Astrocyte of the hippocampus (primary cell): ENCODE data around the gene CHD6.

ENCODE experiments used
- DNase-seq: peaks from one replicate; pipeline ENCODE4 v3.0.0; 2011; ENCODE audit warnings: low read depth, low spot score

Gene CHD6

DNA sequence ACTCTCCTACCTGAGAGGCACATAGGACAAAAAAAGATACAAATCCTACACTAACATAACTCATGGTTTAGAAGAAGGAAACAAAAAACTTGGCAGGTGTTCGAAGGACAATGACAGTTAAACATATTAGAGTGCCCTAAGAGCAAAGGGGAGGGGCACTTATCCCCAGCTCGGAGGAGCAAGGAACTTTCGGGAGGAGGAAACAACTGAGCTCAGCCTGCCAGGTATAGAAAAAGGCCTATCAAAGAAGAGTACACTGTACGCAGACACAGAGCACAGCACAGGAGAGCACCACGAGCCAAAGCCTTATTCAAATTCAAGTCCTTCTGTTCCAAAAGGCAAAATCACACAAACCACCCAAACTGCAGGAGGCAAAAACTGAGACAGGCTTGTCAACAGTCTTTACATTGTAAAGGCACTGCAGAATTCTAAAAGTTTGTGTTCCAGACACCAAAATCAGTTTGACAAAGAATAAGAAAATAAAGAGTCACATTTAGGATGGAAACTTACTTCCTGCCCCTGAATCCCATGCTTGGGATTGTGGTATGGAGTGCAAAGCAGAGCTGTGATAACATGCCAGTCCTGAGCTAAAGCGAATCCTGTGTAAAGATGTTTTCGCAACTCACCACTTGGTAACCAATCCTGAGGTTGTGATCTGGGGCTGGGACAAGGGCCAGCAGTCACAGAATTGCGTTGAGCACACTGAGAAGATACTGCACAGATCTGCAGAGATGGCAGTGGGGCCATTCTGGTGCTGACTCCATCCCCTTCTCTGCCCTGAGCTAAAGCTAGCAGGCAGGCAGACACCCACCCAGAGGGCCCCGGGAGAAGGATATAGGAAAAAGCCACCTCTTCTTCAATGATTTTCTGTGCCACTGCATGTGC is 108.6 kb downstream of the CHD6 start:
- peak; percentile 18 for DNase-seq

DNA sequence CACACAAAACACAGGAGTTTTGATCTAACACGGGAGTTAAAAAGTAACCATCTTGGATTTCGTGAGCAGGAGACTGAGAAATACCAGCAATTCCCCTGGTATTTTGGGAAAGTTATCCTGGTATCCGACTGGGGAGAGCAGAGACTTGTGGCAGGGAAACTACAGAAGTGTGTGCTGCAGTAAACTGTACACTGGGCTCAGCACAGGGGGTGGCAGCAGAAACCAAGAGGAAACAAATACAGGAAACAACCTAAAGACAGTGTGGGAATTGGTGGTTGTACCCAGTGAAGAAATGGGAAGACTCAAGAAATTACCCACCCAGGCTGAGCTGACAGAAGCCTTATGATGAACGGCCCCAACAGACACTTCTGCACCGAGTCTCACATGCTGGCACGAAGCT is 109.8 kb downstream of the CHD6 start:
- DNase-seq: no peak

DNA sequence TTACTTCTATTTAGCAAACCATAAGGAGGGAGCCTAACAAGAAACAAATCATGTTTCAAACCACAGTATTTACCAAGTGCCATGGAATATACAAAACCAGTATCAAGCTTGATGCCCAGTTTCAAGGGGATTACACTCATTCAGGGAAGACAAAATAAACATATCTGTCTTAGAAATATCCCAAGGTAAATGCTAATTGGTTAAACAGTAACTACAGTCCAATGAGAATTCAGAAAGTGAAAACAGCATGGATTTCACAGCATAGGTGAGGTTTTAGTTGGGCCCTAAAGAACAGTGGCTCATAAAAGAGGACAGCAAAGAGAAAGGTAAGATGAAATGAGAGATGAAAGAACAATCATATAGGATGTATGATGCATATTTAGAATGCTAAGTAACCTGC is 110.3 kb downstream of the CHD6 start:
- no peak for DNase-seq

DNA sequence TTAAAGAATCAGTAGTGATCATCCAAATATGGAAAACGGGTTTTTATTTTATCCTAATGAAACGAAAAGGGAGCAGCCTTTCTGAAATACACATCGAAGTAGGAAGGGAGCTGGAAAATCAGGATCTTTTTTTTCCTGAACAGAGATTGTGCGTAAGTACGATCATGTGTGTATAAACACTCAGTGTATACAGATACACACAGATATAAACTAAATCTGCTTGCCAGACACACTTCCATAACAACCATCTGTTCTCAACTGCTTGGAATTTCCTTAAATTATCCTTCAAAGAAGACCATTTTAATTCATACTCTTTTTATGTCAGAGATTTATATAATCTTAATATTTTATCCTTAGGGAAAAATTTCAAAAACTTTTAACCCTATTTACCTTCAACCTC is 110.7 kb downstream of the CHD6 start:
- no peak for DNase-seq

DNA sequence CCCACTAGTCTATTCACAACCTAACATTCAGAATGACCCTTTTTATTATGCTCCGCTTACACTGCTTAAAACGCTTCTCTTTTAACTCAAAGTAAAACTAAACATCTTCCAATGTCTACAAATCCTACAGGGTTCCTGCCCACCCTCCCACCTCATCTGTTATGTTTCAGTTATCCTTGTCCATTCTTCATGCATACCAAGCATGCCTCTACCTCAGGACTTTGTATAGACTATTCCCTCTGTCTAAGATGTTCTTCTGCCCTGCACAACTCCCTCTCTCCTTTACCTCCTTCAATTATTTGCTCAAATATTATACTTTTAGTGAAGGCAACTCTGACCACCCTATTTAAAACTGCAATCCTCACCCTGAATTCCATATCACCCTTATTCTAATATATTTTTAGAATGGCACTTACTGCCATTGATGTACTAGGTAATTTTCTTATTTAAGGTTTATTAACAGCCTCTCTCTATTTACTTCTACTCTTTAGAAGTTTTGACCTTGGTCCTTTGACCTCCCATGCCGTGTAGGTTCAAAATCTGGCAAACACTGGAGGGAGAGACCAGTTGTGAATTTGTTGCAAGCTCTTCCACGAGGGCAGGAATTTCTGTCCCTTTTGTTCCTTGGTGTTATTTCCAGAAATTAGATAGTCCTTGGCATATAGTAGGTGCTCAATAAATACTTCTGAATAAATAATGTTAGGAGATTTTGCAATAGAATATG is 111.8 kb downstream of the CHD6 start:
- DNase-seq: no peak

DNA sequence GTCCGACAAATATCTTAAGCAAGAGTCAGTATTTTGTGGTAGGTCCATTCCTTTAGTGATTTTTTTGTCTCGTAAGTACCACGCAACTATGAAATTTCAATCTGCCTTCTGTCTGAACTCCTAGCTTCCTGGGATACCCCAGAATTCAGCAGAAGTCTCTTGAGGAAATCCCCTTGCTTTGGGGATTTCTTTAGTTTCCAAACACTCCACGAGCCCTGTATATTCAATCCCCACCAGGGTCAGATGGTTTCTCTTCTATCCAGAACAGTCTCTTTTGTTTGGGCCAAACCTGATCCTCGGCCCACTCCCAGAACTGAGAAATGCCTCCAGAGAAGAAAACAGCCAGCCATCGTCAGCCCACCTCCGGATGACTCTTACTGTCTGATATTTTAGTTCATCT is 113.0 kb downstream of the CHD6 start:
- no peak for DNase-seq

DNA sequence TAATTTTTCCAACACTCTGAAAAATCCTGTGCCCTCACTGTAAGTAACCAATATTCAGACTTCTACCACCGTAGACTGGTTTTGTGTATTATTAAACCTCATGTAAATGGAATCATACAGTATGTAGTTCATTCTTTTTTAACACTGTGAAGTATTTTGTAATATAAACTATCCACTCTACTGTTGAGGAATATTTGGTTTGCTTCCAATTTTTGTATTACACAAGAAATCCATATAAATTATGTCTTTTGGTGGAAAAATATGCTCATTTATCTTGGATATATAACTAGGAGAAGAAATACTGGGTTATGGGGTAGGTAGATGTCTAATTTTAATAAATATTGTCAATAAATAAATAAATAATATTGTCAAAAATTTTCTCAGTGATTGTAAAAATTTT is 116.8 kb downstream of the CHD6 start:
- no peak for DNase-seq

DNA sequence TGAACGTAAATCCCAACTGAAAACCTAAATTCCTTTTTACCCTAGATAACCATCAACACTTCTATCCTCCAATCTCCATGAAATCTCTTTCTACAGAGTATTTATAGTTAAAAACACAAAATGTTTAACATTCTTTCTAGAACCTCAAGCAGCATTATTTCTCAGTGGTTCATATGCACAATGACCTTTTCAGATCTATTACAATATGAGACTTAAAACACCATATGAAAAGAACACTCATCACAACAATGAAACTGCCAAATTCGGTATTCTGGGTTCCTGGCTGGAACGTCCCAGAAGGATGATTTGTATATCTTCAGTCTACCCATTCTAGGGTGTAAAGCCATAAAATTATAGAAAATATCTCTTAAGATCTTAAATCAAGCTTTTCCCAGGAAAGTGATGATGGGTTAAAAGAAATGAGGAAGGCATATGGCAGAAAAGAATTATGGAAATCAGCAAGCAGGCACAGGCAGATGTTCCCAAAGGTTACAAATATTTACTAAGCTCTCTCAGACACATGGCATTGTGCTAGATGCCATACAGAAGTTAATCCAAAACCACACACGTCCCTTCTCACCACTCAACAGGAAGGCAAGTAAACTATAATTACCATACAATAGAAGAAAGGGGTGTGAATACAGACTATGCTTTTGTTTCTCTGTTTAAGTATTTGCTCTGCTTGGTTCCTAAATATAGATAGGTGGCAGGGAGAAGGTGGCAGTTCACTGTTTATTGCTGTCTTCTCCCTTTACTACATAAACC is 118.0 kb downstream of the CHD6 start:
- DNase-seq: no peak

DNA sequence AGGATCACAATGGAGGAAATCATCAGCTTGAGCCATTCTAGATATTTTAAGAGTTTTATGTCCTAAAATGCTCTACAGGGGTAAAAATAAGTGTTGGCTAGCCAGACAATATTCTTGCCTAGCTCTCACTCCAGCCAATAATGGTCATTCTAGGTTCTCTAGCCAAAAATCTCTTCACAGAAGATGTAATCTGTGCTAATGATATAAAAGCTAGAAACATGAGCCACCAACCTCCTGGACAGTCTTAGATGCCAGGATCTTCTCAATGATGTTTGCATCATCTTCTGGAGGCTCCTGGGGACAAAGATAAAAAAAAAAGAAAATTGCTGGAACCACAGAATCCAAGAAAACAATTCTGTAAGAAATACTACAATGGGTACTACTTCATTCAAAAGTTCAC is 119.1 kb downstream of the CHD6 start:
- no peak for DNase-seq

DNA sequence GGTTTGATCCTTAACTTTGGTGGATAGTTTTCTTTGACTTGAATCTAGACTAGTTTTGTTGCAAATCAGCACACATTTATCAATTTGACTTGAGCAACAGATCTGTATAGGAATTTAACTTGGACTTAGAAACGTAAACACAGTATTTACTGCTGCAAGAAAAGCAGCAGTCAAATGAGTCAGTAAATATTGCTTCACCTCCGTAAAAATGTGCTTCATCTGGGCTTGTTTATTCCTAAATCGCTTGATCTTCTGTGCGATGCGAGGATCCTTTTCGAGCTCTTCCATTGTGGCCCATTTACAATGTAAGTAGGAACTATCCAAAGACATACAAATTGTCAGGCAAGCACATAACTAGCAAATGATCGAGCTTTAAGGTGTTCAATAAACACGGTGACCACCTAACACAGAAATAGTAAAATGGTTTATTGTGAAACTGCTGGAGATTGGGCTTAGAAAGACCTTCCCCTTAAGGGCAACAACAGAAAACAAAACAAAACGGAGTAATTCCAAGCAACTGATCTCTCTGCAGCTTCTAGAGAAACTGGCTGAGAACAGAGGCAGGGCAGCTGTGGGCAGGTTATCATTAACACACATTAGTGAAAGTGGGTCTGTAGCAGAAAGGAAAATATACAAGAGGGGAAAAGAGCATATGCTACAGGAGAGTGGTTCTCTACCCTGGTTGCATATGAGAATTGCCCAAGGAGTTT is 120.8 kb downstream of the CHD6 start:
- no peak for DNase-seq

DNA sequence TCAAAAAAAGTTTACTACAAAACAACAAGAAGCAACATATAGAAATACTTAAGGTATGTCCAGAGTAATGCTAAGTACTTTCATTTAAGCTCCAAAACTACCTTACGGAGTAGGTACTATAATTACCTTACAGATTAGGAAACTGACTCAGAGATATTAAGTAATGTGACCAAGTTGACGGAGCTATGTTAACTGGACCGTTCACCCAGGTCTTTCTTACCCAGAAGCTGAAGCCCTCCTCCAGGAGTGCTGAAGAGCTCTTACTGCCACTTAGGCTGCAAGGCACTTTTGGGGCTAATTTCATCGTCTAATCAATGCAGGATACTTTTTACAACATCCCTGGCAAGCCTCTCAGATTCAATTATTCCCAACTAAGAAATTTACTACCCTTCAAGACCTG is 123.7 kb downstream of the CHD6 start:
- no peak for DNase-seq

DNA sequence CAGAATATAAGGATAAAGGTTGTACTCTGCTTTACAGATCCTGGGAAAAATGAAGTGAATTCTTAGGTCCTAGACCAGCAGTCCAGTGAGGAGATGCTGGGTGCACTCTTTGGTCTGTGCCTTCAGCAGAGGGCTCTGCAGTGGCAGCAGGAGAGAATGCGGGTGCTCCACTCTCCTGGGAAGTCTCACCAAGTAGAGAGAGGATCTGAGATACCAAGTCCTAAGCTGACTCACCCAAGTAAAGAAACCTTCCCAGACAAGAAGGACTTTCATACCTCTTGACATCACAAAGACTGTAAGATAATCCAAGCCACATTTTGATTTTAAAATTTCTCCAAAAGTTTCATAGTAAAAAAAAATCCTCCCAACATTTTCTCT is 134.6 kb downstream of the CHD6 start:
- peak; percentile 13 for DNase-seq

DNA sequence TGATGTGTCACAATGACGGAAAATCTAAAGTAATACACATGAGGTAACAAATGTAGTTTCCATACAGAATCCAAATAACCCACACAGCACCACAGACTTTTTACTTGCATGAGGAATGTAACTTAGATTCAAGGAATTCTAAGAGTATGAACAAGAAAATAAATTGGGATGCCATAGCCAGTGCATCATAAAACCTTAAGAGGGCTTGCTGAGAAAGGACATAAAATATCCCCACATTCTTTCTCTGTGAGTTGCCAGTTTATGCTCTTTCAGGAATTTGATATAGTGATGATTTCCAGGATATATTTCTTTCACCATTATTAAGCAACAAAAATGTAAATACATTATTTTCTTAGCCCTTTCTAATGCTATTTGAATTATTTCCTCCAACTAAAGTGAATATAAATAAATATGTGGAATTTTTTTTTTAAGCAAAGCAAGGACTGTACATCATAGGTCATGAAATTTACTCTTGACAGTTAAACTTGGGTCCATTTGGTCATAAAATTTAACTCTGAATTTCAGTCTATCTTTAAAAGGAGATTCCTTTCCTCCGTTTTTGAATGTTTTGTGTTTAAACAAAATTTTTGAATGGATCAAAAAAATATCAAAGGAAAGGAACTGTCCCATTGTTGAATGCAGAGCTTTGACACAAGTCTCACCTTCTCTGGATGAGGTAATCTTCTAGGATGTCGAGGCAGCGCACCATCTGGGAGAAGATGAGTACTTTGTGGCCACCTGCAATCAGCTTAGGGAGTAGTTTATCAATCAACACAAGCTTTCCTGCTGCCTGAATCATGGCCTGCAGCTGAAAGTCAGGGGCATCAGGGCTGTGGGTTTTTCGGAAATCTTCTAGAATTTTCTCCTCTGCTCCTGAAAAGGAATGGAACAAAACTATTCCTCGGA is 135.3 kb downstream of the CHD6 start:
- DNase-seq: peak; percentile 80

DNA sequence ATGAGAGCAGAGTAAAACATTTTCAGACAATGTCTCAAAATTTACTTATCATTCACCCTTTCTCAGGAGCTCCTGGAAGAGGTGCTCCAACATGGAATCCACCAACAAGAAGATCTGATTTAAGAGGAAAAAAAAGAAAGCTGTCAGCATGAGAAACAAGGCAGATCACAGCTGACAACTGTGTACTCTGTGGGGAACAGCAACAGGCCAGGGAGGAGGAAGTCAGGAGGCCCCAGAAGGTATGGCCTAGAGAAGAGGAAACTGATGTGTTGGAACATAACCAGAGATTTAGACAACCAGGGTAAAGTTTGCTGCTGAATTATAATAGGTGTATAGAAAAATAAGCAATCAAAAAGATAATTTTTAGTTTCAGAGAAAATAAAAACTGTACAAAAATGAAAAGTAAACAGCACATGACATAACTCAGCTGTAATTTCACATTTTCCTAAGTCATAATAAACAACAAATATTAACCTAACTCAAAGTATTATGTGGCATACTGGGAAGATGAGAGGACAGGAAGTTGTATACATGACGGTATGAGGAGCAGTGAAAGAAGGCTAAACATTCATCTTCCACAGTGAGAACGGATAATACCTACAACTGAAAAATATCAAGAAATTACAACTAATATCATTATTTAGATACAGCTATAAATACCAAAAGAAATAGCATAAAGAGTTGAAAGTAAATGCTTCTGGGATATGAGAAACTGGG is 138.0 kb downstream of the CHD6 start:
- DNase-seq: no peak

DNA sequence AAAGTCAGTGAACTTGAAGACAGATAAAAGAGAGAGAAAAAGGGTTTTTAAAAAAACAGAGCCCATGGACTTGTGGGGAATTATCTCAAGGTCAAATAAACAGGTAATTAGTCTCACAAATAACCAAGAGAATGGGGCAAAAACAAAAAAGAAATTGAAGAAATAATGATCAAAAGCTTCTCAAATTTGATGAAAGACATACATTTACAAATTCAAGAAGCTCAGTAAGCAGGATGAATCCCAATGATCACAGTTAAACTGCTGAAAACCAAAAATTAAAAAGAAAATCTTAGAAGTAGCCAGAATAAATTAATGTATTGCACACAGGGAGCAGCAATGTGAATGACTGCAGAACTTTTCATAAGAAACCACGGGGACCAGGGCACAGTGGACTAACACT is 139.1 kb downstream of the CHD6 start:
- no peak for DNase-seq

DNA sequence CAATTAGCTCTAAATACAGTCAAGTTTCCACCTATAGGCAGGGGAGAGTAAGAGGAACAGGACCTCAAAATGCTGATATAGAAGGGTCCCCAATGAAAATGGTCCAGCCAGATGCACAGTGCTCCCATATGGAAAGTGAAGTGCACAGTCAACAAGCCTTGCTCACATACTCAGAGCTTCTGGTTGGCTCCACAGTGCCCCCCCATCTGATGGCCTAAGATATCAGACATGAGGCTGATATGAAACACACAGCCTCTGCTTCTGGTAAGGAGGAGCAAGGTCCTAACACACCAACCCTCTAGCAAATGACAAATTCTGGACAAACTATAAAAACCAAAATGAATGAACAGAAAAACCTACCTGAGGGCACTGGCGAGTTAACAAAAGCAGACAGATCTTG is 140.2 kb downstream of the CHD6 start:
- DNase-seq: no peak

DNA sequence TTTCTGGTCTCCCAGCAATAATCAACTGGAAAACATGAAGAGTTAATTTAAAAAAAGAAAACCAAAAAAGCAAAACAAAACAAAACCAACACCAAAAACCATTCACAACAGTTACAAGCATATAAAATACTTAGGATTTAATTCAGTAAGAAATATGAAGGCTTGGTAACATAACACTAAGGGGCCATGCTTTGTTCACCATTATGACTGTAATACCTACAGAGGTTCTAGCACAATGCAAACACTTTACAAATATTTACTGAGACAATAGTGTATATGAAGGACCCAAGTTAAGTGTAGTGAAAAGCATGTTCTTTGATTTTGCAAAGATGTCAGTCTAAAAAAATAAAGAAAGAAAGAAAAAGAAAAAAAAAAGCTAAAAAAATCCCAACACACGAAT is 141.7 kb downstream of the CHD6 start:
- no peak for DNase-seq

DNA sequence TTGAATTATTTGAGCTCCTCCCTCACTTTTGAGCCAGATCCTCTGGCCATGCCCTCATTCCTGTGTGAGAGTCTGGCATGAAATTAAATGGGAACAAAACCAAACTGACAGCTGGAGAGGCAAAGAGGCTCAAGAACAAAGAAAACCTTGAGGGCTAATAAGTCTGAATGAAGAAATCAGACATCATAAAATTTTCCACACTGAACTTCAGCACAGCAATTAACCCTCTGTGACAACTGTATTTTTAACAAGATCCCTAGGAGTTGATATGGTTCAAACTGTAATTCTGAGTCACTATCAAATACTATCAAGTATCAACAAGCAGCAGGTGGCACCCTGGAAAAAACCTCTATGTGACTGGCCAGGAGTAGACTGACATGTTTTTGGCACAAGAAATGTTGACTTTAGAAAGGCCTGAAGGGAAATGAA is 142.2 kb downstream of the CHD6 start:
- peak; percentile 88 for DNase-seq

DNA sequence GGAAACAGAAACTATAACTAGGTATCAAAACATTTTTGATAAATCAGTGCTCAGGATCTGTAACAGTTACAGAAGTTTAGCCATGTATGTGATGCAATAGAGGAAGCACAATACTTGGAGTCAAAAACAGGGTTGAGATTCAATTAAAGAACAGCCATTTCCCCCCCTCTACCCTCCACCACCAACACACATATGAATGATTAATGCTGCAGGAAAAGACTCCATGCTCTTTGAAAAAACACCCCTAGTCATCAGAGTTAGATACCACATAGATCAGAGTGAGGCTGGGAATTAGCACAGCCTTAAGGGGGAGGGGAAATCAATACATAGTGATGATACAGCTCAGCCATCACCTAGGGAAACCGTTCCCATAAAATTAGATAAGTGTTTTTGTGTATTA is 142.7 kb downstream of the CHD6 start:
- peak; percentile 11 for DNase-seq
